Urothelium cell line (cell line): ENCODE data around the gene SLC37A1.
A peak's percentile ranks its signal among the peaks of the same experiment; 100 is the strongest.

Experiments used
- DNase-seq: peaks from one replicate; pipeline ENCODE4 v3.0.0; 2011; ENCODE audit warnings: low spot score, mixed read lengths
- FAIRE-seq: peaks from 2 replicates; lab custom pipeline; 2011; peaks lifted over from hg19 to GRCh38; lab: Jason Lieb, UNC

Gene SLC37A1

GRCh38 chr21:42571391-42572150 lies 57.9 kb downstream of the SLC37A1 start:
- DNase-seq (no peak), FAIRE-seq (no peak)

DNA sequence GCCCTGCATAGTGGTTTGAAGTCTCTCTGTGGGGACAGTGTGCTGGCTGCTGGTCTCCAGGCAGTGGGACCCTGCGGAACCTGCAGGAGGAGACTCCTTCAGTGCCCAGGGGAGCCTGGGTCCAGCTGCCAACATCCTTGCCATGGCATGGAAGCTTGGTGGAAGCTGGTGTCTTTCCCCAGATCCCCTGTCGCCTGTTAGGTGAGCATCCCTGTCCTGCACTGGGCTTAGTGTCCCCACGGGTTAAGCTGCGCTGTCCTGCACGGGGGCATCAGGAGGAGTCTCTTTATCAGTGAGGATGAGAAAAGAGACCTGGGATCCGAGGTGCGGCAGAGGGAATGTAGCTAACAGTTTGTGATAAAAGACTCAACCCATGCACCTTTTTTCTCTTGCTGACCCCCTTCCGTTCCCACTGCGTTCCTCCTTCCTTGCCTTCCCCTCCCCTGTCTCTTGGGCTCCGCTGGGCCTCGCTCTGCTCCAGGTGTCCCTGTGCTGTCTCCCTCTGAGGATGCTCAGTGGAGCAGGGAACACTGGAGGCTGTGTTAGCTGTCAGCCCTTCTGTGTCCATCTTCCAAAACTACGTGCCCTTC lies 59.3 kb downstream of the SLC37A1 start:
- DNase-seq (no peak), FAIRE-seq (no peak)

DNA sequence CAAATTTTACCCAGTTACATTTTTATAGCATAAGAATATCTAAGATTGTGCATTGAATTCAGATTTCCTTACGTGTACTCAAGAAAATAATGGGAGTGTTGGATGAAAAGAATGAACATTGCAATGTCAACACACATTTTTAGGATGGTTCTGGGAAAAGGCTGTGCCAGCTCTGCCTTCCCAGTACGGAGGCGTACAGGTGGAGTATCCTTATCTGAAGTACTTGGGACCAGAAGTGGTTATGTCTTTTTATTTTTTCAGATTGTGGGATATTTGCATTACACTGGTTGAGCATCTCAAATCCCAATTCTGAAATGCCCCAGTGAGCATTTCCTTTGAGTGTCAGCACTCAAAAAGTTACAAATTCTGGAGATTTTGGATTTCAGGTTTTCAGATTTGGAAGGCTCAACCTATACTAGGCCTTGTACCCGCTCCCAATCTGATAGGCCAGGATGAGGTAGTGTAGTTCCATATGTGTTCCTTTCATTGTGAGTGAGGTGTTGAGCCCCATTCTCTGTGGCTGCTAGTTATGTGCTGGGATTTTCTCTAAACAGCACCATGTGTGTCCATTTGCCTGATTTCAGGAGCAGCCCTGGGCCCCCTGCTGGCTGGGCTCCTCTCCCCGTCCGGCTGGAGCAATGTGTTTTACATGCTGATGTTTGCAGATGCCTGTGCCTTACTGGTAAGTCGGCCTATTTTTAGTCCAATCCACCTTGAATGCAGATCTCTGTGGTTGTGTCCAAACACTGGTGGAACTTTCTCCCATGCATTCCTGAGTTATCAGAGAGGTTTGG lies 60.8 kb downstream of the SLC37A1 start:
- no peak for FAIRE-seq
- DNase-seq: no peak

- DNase-seq: no peak
- FAIRE-seq: no peak
Observed at GRCh38 chr21:42575111-42575510, 61.5 kb downstream of the SLC37A1 start.

DNA sequence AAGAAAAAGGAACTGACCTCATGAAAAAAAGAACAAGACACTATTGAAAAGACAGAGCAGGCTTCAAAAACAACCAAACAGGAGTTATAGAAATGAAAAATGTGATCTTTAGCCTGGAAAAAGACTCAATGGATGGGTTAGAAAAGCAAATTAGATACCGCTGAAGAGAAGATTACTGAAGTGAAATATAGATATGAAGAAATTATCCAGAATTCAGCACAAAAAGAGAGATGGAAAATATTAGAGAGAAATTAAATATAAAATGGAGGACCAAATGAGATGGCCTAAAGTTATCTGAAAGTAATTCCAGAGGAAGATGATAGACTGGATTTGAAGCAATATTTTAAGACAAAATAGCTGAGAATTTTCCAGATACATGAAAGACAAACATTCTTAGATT lies 63.0 kb downstream of the SLC37A1 start:
- no peak for DNase-seq

GRCh38 chr21:42578034-42578433 lies 64.4 kb downstream of the SLC37A1 start:
- FAIRE-seq: no peak
- DNase-seq: no peak

More for the DNA sequence above, 63.0 kb downstream of the SLC37A1 start:
- FAIRE-seq: no peak

DNA sequence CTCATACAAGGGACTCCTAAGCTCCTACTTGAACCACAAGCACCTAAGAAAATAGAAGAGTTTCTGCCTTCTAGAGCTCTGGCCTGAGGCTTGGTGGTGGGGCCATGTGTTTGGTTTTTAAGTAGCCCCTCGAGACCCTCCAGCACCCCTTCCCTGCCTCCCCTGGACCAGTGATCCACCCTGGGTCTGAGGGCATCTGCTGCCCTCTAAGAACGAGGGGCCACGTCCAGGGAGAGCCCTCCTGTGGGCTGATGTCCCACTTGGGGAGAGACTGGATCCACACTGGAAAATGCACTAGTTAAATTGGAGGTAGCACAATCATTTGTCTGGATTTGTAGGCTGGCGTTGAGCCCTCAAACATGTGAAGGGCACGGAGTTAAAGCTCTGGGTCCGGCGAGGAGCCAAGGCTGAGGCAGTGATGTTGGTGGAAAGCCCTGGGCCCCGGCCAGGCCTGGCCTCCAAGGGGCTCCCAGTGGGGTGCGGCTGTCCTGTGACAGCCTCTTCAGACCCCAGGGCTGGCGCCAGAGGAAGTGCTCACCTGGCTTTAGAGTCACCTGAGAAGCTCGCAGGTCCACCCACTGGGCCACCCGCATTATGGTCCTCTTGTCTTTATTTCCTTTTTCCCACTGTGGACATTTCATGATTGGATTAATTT lies 65.2 kb downstream of the SLC37A1 start:
- FAIRE-seq (no peak), DNase-seq (no peak)

GRCh38 chr21:42579456-42580075 lies 65.9 kb downstream of the SLC37A1 start:
- FAIRE-seq: no peak
- no peak for DNase-seq

- FAIRE-seq (no peak), DNase-seq (no peak)
Observed at GRCh38 chr21:42580076-42580792, 66.6 kb downstream of the SLC37A1 start.

DNA sequence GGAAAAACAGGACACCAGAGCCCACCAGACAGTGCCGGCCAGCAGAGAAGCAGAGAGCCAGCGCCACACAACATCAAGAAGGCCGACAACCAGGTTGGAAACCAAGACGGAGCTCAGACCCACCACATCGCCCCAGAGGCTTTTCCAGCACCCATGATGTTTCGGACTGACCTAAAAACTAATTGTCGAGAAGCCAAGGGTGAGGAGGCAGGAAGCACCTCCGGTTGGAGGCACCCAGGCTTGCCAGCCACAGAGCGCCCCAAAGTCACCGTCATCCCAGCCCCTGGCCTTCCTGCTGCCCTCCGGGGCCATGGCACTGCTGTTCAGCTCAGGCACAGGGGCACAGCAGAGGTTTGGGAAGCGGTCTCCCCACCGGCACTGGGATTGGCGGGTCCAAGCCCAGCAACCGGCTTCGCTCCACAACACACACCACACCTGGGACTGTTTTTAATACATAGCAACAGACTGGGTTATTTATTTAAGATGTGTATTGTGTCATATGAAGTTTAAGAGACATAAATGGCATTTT lies 67.2 kb downstream of the SLC37A1 start:
- no peak for FAIRE-seq

GRCh38 chr21:42581336-42581992 lies 67.8 kb downstream of the SLC37A1 start:
- FAIRE-seq (no peak), DNase-seq (no peak)

More for the DNA sequence above, 67.2 kb downstream of the SLC37A1 start:
- DNase-seq: no peak

DNA sequence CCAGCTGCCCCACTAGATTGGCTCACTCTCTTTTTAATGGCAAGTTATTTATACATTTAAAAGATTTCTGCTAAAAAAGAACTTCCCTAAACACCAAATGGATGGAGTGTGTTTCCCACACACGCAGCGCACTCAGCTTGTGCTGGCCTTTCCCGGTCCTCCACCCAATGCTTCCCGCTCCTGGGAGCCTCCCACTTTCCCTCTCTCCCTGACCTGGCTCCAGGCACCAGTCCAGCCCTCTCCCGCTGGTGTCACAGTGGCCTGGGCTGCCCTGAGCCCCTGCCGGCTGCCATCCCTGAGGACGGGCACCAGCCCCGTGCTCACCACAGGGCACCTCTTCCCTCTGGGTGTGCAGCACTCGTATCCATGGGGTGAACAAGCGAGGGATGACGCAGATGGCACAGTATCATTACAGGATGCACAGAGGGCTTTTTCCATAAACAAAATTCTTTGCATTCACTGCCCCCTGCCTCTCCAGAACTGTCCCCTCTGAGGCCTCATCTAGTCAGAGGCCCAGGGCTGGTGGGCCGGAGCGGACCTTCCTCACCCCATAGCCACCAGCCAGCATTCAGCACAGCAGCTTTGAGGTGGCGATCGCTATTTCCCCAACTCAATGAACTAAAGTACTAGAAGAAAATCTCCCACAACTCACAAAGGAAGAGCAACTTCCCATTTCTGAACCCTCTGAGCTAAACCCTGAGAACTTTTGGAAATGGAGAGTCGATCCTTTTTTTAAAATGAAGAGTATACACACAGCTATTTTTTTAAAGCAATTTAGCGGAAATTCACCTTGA lies 68.5 kb downstream of the SLC37A1 start:
- no peak for DNase-seq
- no peak for FAIRE-seq

DNA sequence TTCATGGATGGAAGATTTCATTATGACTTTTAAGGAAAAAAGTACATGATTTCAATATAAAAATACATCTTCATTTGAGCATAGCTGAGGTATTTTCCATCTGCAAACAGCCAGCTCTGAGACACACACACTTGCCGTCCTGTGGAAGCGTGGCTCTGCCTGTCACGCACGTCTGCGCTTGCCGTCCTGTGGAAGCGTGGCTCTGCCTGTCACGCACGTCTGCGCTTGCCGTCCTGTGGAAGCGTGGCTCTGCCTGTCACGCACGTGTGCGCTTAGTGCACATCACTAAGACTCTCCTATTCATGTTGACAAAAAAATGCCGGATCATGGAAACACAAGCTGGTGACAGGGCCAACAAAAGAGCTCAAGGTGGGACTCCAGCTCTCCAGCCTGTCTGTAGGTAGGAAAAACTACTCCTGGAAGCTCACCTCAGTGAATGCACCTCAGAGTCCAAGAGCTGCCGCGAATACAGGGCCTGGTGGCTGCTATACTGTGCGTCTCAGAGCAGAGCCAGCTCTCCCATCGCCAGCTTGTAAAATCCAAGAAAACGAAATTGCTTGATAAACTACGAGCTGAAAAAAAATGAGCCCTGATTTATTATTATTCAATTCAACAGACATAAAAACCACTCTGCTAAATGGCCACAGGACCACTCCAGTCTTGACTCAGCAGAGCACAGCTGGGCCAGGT lies 69.3 kb downstream of the SLC37A1 start:
- DNase-seq (no peak), FAIRE-seq (peak; percentile 48)

DNA sequence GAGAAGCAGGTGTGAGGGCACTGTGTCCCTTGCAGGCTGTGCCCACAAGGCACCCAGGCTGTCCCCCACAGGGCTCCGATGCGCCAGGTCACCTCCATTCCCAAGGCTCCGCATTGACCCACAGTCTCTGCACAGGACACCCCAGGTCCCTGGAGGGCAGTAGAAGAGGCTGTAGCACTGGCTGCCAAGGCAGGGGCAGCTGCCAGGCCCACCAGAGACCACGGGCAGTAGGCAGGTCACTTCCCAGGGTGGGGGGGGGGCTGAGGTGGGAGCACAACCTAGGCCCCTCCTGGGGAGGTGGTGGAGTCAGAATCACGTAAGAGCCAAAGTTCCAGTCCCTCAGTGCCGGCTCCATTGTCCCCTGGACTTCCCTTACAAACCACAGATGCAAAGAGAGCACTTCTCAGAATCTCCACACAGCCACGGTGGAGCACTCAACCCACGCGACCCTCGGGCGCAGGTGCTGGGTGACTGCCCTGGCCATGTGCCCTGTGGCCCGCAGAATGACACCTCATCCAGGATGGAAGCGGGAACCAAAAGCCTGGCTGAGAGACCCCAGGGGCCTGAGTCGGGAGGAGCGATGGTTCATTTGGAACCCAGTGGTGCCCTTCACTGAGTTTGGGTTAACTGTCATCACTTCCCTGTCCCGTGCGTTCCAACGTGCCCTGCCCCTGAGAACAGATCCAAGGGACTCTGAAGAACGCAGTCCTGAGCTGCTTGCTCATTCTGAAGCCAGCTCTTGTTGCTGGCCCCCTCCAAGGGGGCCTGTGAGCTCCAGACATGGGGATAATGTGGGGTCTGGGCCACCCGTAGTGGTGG lies 70.0 kb downstream of the SLC37A1 start:
- FAIRE-seq (no peak), DNase-seq (no peak)

DNA sequence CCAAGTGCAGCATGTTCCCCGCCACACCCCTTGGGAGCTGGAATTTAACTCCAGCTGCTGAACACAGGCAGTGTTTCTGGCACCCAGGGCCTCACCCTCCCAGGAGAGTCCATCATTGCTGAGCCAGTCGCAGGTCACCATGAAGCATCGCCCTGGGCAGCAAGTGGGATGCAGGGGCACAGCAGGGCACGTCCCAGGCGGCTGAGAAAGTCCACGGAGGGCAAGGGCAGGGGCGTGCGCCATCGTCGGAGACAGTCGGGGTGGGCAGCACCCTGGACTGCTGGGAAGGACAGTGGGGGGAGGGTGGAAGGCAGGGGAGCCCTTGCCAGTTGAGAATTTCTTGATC lies 70.6 kb downstream of the SLC37A1 start:
- no peak for FAIRE-seq
- no peak for DNase-seq

- DNase-seq: no peak
- no peak for FAIRE-seq
Observed at GRCh38 chr21:42585881-42586280, 72.2 kb downstream of the SLC37A1 start.

GRCh38 chr21:42586406-42586805 lies 72.8 kb downstream of the SLC37A1 start:
- FAIRE-seq: no peak
- no peak for DNase-seq
